Measurements from ENCODE around the gene BMP5. TPM values are rescaled to one million over a fixed set of nuclear protein-coding genes. Genes with fewer than 3 reads are reported as not detected.

Gene BMP5
- total RNA-seq, 1 donor from 2014 or later = 2.4 TPM

DNA sequence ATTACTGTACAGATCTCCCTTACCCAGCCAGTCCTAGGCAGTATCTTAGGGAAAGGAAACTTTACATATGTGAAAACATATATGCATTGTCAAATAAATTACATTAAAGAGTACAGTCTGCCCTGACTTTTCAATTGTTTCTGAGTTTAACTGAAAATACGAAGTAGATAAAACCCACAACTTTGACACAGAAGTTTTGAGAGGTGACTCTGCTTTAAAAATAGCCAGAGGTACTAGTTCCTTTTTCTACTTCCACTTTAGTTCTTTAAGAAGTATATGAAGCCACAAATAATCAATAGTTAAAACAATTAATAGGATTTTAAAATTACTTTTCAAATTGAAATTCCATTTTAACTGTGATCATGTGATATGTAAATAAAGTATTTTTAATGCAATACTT, 62.9 kb downstream of the BMP5 start:
- DNase-seq (ENCODE audit: low spot score) = no peak

- no peak for DNase-seq (ENCODE audit: low spot score)
Measured at GRCh38 chr6:55811074-55811473, 64.3 kb downstream of the BMP5 start.

DNA sequence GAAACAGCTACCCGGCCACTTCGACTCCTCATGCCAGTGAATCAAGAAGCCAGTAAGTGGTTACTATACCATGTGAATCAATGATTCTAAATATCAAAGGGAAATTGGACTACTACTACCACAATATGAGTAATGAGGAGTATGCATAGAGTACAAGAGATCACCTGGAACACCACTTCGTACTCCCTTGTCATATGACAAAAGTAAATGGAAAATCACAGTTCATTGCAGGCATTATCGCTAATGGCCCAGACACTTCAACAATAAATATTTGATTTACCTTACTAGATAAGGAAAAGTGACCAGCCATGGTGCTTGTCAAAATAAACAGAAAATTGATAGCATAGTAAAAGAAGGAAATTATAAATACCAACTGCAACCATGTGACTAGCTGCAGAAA, 73.1 kb downstream of the BMP5 start:
- no peak for DNase-seq (ENCODE audit: low spot score)

GRCh38 chr6:55798571-55798970, 76.8 kb downstream of the BMP5 start:
- DNase-seq (ENCODE audit: low spot score) = no peak

DNA sequence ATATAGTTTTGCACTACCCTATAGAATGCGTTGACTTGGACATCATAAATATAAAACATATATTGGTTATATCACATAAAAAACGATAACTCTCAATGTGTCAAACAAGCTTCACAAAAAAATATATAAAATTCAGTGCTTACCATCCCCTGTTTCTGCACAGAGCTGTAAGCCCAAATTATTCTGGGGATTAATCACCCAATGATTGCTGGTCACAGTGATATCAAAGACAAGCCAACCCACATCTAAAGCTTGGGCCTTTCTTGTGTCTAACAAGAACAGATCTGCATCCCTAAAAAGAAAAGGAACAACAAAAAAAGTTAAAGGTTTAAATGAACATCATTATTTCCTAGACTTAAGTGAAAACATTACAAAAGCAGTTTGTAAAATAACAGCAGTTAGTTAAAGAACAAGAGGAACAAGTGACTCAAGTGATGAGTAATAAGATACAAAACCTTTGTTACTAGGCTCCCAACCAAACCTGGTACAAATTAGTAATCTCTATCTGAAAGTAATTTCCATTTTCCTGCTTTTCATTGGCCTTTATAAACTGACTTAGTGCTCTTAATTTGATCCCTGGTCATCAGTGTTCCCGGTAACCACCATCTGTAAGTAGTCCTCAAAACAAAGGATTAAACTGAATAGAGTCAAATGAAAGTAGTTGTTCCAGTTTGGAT, 81.1 kb downstream of the BMP5 start:
- no peak for DNase-seq (ENCODE audit: low spot score)

DNA sequence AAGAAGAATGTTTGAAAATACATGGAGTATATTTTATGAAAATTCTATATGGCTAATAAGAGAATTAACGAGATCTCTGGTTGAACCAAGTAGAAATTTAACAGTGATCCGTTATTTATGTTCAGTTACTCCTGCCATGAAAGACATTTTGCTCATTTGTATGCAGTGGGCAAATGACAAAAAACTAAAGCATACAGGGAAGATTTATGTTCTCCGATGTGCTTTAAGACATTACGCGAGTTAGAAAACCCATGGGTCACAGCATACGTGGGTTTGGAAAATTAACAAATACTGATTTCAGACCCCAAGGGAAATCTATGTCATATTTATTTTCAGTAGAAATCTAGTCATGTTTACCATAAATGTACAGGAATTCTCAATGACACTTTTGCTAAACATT, 90.1 kb downstream of the BMP5 start:
- DNase-seq (ENCODE audit: low spot score) = no peak

DNA sequence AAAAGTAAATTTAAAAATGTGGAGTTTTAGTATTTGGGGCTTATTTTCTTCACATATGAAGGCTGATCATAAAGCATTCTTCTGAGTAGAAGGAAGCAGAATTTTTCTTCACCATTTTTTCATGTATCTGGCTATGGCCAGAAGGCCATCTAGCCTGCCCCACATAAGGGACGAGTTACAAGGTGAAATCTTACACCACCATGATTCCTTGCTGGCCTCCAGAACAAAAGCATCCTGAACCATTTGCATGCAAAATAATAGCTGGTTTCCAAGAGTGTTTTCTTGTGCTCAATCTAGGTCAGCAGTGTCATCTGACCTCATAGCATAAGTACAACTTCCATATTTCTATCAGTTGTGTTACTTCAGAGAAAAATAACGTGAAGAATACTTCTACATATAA, 93.1 kb downstream of the BMP5 start:
- DNase-seq (ENCODE audit: low spot score) = no peak

- no peak for DNase-seq (ENCODE audit: low spot score)
Measured at GRCh38 chr6:55778705-55779104, 96.7 kb downstream of the BMP5 start.

DNA sequence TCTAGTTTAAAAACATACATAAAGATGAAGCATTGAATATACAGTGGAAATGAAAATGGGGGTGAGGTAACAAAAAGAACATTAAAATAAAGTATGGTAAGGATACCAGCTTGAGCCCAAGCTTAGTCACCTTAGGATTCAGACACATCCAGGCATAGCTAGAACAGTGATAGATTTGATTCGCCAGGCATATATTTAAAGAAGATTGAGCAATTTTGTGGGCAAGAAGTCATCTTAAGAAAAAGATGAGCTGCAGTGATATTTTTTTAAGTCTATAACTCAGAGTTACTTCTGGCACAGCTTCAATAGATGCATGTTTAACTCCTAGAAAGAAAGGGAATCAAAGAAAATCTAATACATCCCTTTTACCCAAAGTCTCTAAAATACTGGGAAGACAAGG, 97.9 kb downstream of the BMP5 start:
- no peak for DNase-seq (ENCODE audit: low spot score)

DNA sequence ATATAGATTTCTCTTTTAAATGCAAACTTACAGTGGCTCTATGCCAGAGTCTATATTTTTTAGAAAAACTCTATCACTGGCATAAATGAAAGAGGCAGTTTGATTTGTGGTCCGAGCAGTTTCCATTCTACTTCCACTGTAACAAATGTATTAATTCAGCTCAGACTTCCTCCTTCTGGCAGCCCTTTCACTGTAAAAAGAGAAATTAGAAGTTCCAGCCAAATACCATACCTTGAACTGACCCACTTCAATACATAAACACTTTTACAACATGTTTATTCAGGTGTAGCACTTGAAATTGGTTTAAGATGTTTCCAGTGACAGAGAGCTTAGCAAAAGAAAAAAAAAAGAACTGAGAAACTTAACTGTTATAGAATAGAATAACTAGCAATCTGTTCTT, 99.3 kb downstream of the BMP5 start:
- DNase-seq (ENCODE audit: low spot score) = no peak

- no peak for DNase-seq (ENCODE audit: low spot score)
Measured at GRCh38 chr6:55775029-55775318, 100.4 kb downstream of the BMP5 start.

DNA sequence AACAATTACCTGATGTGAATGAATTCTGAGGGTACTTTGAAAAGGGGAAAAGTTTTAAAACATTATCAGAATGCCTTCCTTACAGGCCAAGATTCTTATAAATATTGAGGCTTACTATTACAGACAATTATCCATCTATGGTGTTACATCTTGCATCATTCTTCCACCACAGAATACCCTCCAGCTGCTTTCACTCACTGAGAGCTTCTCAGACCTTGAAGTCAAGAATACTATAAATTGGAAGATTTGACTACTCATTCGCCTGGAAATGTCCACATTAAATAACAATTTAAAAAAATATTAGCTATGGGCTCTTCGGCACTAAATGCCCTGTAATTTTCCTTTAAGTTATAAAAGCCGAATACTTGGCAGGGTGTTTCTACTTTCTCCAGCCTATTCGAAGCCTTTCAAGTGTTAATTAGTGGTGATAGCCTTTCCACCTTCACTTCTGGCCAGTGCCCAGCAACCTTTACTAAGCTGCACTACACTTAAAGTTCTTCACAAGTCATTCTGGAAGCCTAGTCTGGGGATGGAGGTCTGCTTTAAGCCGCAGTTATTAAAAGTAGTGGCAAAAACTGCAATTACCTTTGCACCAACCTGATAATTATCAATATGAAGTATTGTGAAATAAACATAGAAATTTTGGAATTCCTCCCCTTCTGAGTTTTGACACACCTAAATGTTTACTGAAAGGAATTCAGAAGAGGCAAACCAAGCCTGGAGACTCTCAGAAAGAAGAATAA, 100.9 kb downstream of the BMP5 start:
- no peak for DNase-seq (ENCODE audit: low spot score)

GRCh38 chr6:55773620-55774216, 101.7 kb downstream of the BMP5 start:
- DNase-seq (ENCODE audit: low spot score) = no peak

- no peak for DNase-seq (ENCODE audit: low spot score)
Measured at GRCh38 chr6:55772730-55773129, 102.7 kb downstream of the BMP5 start.

GRCh38 chr6:55759536-55759935, 115.9 kb downstream of the BMP5 start:
- DNase-seq (ENCODE audit: low spot score) = no peak

- DNase-seq (ENCODE audit: low spot score) = no peak
Measured at GRCh38 chr6:55758156-55758937, 117.0 kb downstream of the BMP5 start.

DNA sequence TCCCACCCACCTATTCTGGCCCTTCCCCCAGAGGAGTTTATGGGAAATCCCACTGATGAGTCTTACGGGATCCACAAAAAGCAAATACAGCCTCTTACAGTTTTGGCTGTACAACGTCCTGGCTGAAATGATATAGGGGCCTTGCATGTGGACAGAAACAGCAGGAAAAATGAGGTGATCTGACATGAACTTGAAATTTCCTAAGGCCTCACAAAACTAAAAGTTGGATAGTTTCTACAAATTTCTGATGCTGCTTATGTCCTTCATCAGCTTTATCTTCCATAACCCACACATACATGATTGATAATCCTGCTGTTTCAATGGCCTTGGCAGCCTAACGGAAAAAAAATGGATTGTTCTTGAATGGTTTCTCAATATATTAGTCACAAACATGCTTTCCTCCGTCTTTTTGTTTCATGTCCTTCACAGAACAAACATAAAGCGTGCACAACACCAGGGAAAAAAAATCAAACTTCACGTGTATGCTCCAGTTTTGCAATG, 118.8 kb downstream of the BMP5 start:
- no peak for DNase-seq (ENCODE audit: low spot score)

- no peak for DNase-seq (ENCODE audit: low spot score)
Measured at GRCh38 chr6:55748880-55749279, 126.5 kb downstream of the BMP5 start.

DNA sequence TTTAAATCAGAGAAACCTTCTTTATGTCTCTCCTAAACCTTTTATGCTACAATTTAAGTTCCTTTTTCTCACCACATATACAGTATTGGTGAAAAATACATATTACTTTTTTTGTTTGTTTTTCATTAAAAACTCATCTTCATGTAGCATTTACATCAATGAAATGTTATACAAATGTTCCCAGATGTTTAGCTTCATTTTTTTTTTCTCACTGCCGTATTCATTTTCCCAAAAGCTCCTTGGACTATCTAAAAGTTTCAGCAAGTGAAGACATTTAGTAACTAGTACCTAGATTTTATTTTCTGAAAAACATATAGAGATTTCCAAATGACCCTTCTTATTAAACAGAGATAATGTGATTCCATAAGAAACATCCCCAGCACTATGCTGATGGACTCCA, 128.9 kb downstream of the BMP5 start:
- no peak for DNase-seq (ENCODE audit: low spot score)

- no peak for DNase-seq (ENCODE audit: low spot score)
Measured at GRCh38 chr6:55734256-55734655, 141.1 kb downstream of the BMP5 start.

GRCh38 chr6:55729665-55730064, 145.7 kb downstream of the BMP5 start:
- DNase-seq (ENCODE audit: low spot score) = no peak

DNA sequence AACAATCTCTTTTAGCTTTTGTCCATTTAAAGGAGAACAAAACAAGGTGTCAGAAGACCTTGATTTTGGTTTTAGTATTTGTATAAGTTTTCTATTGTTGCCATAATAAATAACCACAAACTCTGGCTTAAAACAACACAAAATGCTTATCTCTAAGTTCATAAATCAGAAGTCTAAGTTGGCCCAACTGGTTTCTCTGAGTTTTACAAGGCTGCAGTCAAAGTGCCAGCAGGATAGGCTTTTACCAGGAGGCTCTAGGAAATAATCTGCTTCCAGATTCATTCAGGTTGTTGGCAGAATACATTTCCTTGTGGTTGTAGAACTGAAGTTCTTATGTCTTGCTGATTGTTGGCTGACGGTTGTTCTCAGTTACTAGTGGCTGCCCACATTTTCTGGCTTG, 149.2 kb downstream of the BMP5 start:
- DNase-seq (ENCODE audit: low spot score) = no peak

- no peak for DNase-seq (ENCODE audit: low spot score)
Measured at GRCh38 chr6:55714831-55715230, 160.6 kb downstream of the BMP5 start.
